IMR-90 (cell line): Measurements from ENCODE around the gene MPP1. TPM values are rescaled to one million over a fixed set of nuclear protein-coding genes. Genes with fewer than 3 reads are reported as not detected.

Experiments
- ATAC-seq: fragments of 200-7000 bp; cut with Tn5 transposase; 2 replicates; pipeline ENCODE4 v1.9.1; 2020; ENCODE audit warnings: low read depth, mild to moderate bottlenecking, moderate library complexity
- BruUV-seq: library from RNA; stranded (reverse); fragments of 400-500 nt; replicated peaks from 2 replicates; lab custom pipeline; 2021; lab: Mats Ljungman, UMichigan
- CTCF ChIA-PET: fragments of 300-600 bp; formaldehyde crosslinking; extraction: SDS; loops from one replicate; lab custom pipeline; 2021; ENCODE audit warnings: antibody characterized with exemption; lab: Yijun Ruan, JAX
- POLR2A ChIA-PET: fragments of 300-600 bp; sonication (Branson Sonifier 250); formaldehyde crosslinking; loops from one replicate; lab custom pipeline; 2022; ENCODE audit warnings: antibody characterized with exemption; ENCODE audit not compliant: unreplicated experiment; lab: Charles Lee
- DNase-seq: peaks from one replicate; pipeline ENCODE4 v3.0.0; 2013
- H2AFZ ChIP-seq: replicated peaks from 2 replicates; pipeline ENCODE3; 2013; ENCODE audit warnings: low read length, mild to moderate bottlenecking; ENCODE audit not compliant: poor library complexity
- H2AK5ac ChIP-seq: 2 replicates; pipeline ENCODE4 v1.6.1; 2013; ENCODE audit warnings: low read depth, low read length, inconsistent platforms
- H2AK9ac ChIP-seq: replicated peaks from 2 replicates; pipeline ENCODE3; 2013; ENCODE audit warnings: mild to moderate bottlenecking, low read depth, low read length, moderate library complexity; ENCODE audit not compliant: poor library complexity
- H2BK120ac ChIP-seq: 2 replicates; pipeline ENCODE4 v1.6.1; 2013; ENCODE audit warnings: low read depth, low read length, inconsistent platforms
- H2BK15ac ChIP-seq: 3 replicates; pipeline ENCODE4 v1.6.1; 2013; ENCODE audit warnings: low read depth, low read length, inconsistent platforms
- H2BK20ac ChIP-seq: 2 replicates; pipeline ENCODE4 v1.6.1; 2013; ENCODE audit warnings: low read depth, mild to moderate bottlenecking, inconsistent platforms, low read length, moderate library complexity
- H2BK5ac ChIP-seq: 2 replicates; pipeline ENCODE4 v1.6.1; 2013; ENCODE audit warnings: mild to moderate bottlenecking, low read depth, low read length, inconsistent platforms; ENCODE audit not compliant: poor library complexity, severe bottlenecking
- H3K14ac ChIP-seq: replicated peaks from 2 replicates; pipeline ENCODE4 v1.6.1; 2013; ENCODE audit warnings: low read depth, low read length, inconsistent platforms
- H3K18ac ChIP-seq: 2 replicates; pipeline ENCODE4 v1.6.1; 2013; ENCODE audit warnings: low read depth, low read length, control low read depth
- H3K23ac ChIP-seq: 2 replicates; pipeline ENCODE4 v1.6.1; 2013; ENCODE audit warnings: low read depth, low read length, inconsistent platforms
- H3K27ac ChIP-seq: 2 replicates; pipeline ENCODE4 v1.5.1; 2013; ENCODE audit warnings: mild to moderate bottlenecking, control low read depth, low read length; ENCODE audit not compliant: insufficient read depth
- H3K27me3 ChIP-seq: 2 replicates; pipeline ENCODE4 v1.6.1; 2013; ENCODE audit warnings: low read length; ENCODE audit not compliant: control insufficient read depth, insufficient read depth
- H3K36me3 ChIP-seq: 2 replicates; pipeline ENCODE4 v1.6.1; 2013; ENCODE audit warnings: low read length, mixed read lengths; ENCODE audit not compliant: control insufficient read depth, insufficient read depth
- H3K4ac ChIP-seq: 2 replicates; pipeline ENCODE4 v1.6.1; 2013; ENCODE audit warnings: low read depth, low read length, inconsistent platforms
- H3K4me1 ChIP-seq: 2 replicates; pipeline ENCODE4 v1.6.1; 2013; ENCODE audit warnings: low read length, mixed read lengths; ENCODE audit not compliant: control insufficient read depth, insufficient read depth
- H3K4me2 ChIP-seq: 2 replicates; pipeline ENCODE4 v1.6.1; 2013; ENCODE audit warnings: low read depth, mild to moderate bottlenecking, control low read depth, low read length, moderate library complexity
- H3K4me3 ChIP-seq: 2 replicates; pipeline ENCODE4 v1.5.1; 2013; ENCODE audit warnings: low read depth, mild to moderate bottlenecking, control low read depth, low read length, moderate library complexity; ENCODE audit not compliant: insufficient read depth
- H3K56ac ChIP-seq: 2 replicates; pipeline ENCODE4 v1.6.1; 2013; ENCODE audit warnings: low read length, inconsistent platforms; ENCODE audit not compliant: insufficient read depth; ENCODE audit errors: extremely low read depth
- H3K79me1 ChIP-seq, 2 experiments: 2 replicates each; pipeline ENCODE4 v1.6.1; 2013; ENCODE audit warnings: low read length in 2 of 2, inconsistent platforms in 1 of 2, low read depth in 1 of 2
- H3K9ac ChIP-seq: 2 replicates; pipeline ENCODE4 v1.6.1; 2013; ENCODE audit warnings: low read depth, low read length, control low read depth
- H3K9me1 ChIP-seq: 2 replicates; pipeline ENCODE4 v1.6.1; 2013; ENCODE audit warnings: low read length, inconsistent platforms; ENCODE audit not compliant: insufficient read depth
- H3K9me3 ChIP-seq: 2 replicates; pipeline ENCODE4 v1.6.1; 2013; ENCODE audit warnings: low read length; ENCODE audit not compliant: control insufficient read depth, insufficient read depth
- H4K20me1 ChIP-seq: 2 replicates; pipeline ENCODE4 v1.6.1; 2013; ENCODE audit warnings: low read length, inconsistent platforms; ENCODE audit not compliant: insufficient read depth
- H4K5ac ChIP-seq: 2 replicates; pipeline ENCODE4 v1.6.1; 2013; ENCODE audit warnings: mild to moderate bottlenecking, low read depth, low read length, control low read depth
- H4K8ac ChIP-seq, 2 experiments: 2 replicates each; pipeline ENCODE4 v1.6.1; 2013; ENCODE audit warnings: low read depth in 2 of 2, low read length in 2 of 2, control low read depth in 1 of 2, inconsistent platforms in 1 of 2
- H4K91ac ChIP-seq: 2 replicates; pipeline ENCODE4 v1.6.1; 2013; ENCODE audit warnings: low read depth, low read length, inconsistent platforms; ENCODE audit not compliant: insufficient read depth
- ELK1 ChIP-seq: fragments of 150-350 bp; IDR thresholded peaks from 2 replicates; pipeline ENCODE4 v1.6.1; 2016; ENCODE audit warnings: low read depth, mild to moderate bottlenecking, low read length, moderate library complexity, borderline replicate concordance
- MAFK ChIP-seq: IDR thresholded peaks from 2 replicates; pipeline ENCODE4 v1.6.1; 2012; ENCODE audit warnings: low read depth, low read length, improper control_type of control experiment
- POLR2A ChIP-seq: IDR thresholded peaks from 2 replicates; pipeline ENCODE4 v1.6.1; 2012; ENCODE audit warnings: mild to moderate bottlenecking, low read depth, low read length
- WGBS, 2 experiments: methylation state at CpG; one replicate each; pipeline versions ENCODE4 v1.1.5 to v1.1.7; 2013; ENCODE audit warnings: missing lambda C conversion rate in 2 of 2; ENCODE audit not compliant: insufficient read length in 1 of 2; ENCODE audit errors: extremely low coverage in 2 of 2; 5-methylcytosine and 5-hydroxymethylcytosine counted together
- dilution Hi-C: fragments of 300-500 bp; cut with HindIII; formaldehyde crosslinking; loops from one replicate; pipeline ENCODE4 v1.14.3; 2018; ENCODE audit warnings: low sequenced_read_pairs; ENCODE audit not compliant: unreplicated experiment
- in situ Hi-C: fragments of 300-500 bp; cut with MboI; formaldehyde crosslinking; loops from 3 replicates; pipeline ENCODE4 v1.14.3; 2019; ENCODE audit warnings: low sequenced_read_pairs, inconsistent platforms, mixed read lengths
- intact Hi-C: fragments of 100-400 bp; cut with micrococcal nuclease; formaldehyde crosslinking; loops from 2 replicates; pipeline ENCODE4 v1.10.0; 2022
- polyA plus RNA-seq, 3 experiments: library from polyadenylated mRNA; depleted of rRNA; stranded (reverse); fragments of >200 nt; gene quantifications; 2 replicates each; pipeline ENCODE4 v1.2.3, GENCODE V29; 2012; ENCODE audit warnings: low replicate concordance in 1 of 3
- total RNA-seq: library from RNA; depleted of rRNA; stranded (reverse); fragments of >200 nt; gene quantifications from 2 replicates; pipeline ENCODE4 v1.2.3, GENCODE V29; 2012

The MPP1 gene
- total and polyA plus RNA-seq, 2 of the 4 experiments (the other 2 are of a cell fraction), result 35.2 to 43.0 TPM

GRCh38 chrX:154850957-154851611, 45.8 kb upstream of the MPP1 start:
- ChIA-PET POLR2A (no interaction called here), CTCF (interaction anchor here (0.8 kb wide), 1 partner anchor 102 kb away, joined by 3 read pairs; no protein-coding TSS in a partner anchor)
- no peaks in the 10 kb centered on the region for H3K79me1 ChIP-seq
- H2AFZ ChIP-seq, result no peak overlapping the region
- WGBS, 2 experiments, result no CpG with 5 or more reads among the region's 1 CpG
- no peak overlapping the region for H3K9ac ChIP-seq
- no peak overlapping the region for H2BK20ac ChIP-seq
- H3K9me3 ChIP-seq, result no peaks in the 10 kb centered on the region
- no peak overlapping the region for H2AK9ac ChIP-seq
- ATAC-seq (no peak), DNase-seq (no peak)
- no peak overlapping the region for H3K56ac ChIP-seq
- H3K4me1 ChIP-seq, result no peaks in the 10 kb centered on the region
- no peak overlapping the region for H2AK5ac ChIP-seq
- H4K5ac ChIP-seq, result no peak overlapping the region
- no peak overlapping the region for H4K91ac ChIP-seq
- H2BK120ac ChIP-seq, result no peak overlapping the region
- in situ Hi-C loops (no loop called here), intact Hi-C loops (no loop called here), dilution Hi-C loops (no loop called here)
- H3K4ac ChIP-seq, result no peak overlapping the region
- no TSS peak for BruUV-seq
- no peaks in the 10 kb centered on the region for H3K36me3 ChIP-seq
- no peaks in the 10 kb centered on the region for H3K9me1 ChIP-seq
- H3K4me3 ChIP-seq, result no peak overlapping the region
- H2BK15ac ChIP-seq, result no peak overlapping the region
- H3K27ac ChIP-seq, result no peak overlapping the region
- no peak overlapping the region for H2BK5ac ChIP-seq
- H4K20me1 ChIP-seq, result no peaks in the 10 kb centered on the region
- H4K8ac ChIP-seq, result no peak overlapping the region
- no peak for TF ChIP-seq MAFK
- no peak for TF ChIP-seq ELK1
- no peak for TF ChIP-seq POLR2A
- no peak overlapping the region for H3K14ac ChIP-seq
- no peak overlapping the region for H3K18ac ChIP-seq
- no peak overlapping the region for H3K23ac ChIP-seq
- H3K27me3 ChIP-seq, result no peaks in the 10 kb centered on the region
- no peak overlapping the region for H3K4me2 ChIP-seq
